Heart left ventricle (tissue), 16 donors: Measurements from ENCODE around the gene PNPLA2. TPM values are rescaled to one million over a fixed set of nuclear protein-coding genes. Genes with fewer than 3 reads are reported as not detected.

Experiments
- ATAC-seq, 4 donors: fragments of 200-7000 bp; cut with Tn5 transposase; one replicate each; pipeline ENCODE4 v1.9.1; 2020 to 2022; ENCODE audit warnings: moderate library complexity in 4 of 4, mild to moderate bottlenecking in 3 of 4, moderate number of reproducible peaks in 1 of 4
- DNase-seq, 5 donors: peaks; one replicate each; pipeline ENCODE4 v3.0.0-alpha.2; 2020
- H3K27ac ChIP-seq, 12 donors: fragments of 200-600 bp; sonication (generic) in 4 of 12; one replicate each; pipeline versions ENCODE4 v1.5.0 to v1.8.0; 2016 to 2022; ENCODE audit warnings: mild to moderate bottlenecking in 2 of 12
- H3K27me3 ChIP-seq, 9 donors: fragments of 200-600 bp; sonication (generic) in 2 of 9; one replicate each; pipeline versions ENCODE4 v1.5.1 to v1.8.0; 2016 to 2022; ENCODE audit warnings: mild to moderate bottlenecking in 3 of 9
- H3K36me3 ChIP-seq, 9 donors: fragments of 200-600 bp; sonication (generic) in 2 of 9; one replicate each; pipeline versions ENCODE4 v1.5.0 to v1.8.0; 2018 to 2022; ENCODE audit warnings: mild to moderate bottlenecking in 2 of 9
- H3K4me1 ChIP-seq, 12 donors: fragments of 200-600 bp; sonication (generic) in 4 of 12; one replicate each; pipeline versions ENCODE4 v1.5.0 to v1.8.0; 2016 to 2022; ENCODE audit warnings: mild to moderate bottlenecking in 3 of 12
- H3K4me3 ChIP-seq, 12 donors: fragments of 200-600 bp; sonication (generic) in 4 of 12; one replicate each; pipeline versions ENCODE4 v1.5.0 to v1.8.0; 2017 to 2022; ENCODE audit warnings: mild to moderate bottlenecking in 9 of 12, moderate library complexity in 4 of 12
- H3K9me3 ChIP-seq, 12 donors: fragments of 200-600 bp; sonication (generic) in 4 of 12; one replicate each; pipeline versions ENCODE4 v1.5.0 to v1.8.0; 2016 to 2022; ENCODE audit warnings: mild to moderate bottlenecking in 1 of 12
- POLR2A ChIP-seq, 2 donors: fragments of 450-650 bp; IDR thresholded peaks; one replicate each; pipeline ENCODE4 v1.6.1; 2017; ENCODE audit warnings: antibody characterized with exemption in 2 of 2, mild to moderate bottlenecking in 2 of 2, moderate library complexity in 2 of 2
- WGBS, 4 donors: extraction: QIAGEN DNeasy Blood & Tissue Kit in 2 of 4; methylation state at CpG; one replicate each; pipeline versions ENCODE4 v1.1.5 to v1.1.7; 2013 to 2018; 5-methylcytosine and 5-hydroxymethylcytosine counted together
- intact Hi-C, 10 donors: fragments of 100-400 bp; cut with DNase I; formaldehyde crosslinking; loops; one replicate each; pipeline versions ENCODE4 v1.11.1 to v1.14.2; 2022
- polyA plus RNA-seq, 2 donors: library from polyadenylated mRNA; stranded (reverse); fragments of 200-250 nt; gene quantifications; one replicate each; pipeline ENCODE4 v1.2.3, GENCODE V29; 2013
- total RNA-seq, 9 donors: library from RNA; depleted of rRNA in 2 of 9; stranded (reverse); fragments of >200 nt in 2 of 9; fragmentation: NEBNext Ultra II Directional in 3 of 9; extraction: Animal tissue kit (Norgen Biotek cat#: 25700) in 3 of 9; gene quantifications; one replicate each; pipeline versions ENCODE4 v1.1.0 to v1.2.4, GENCODE V29; 2016 to 2023
- TF ChIP-seq, protein P1 (sequence below), 12 donors: fragments of 200-600 bp; sonication (generic) in 4 of 12; IDR thresholded peaks; one replicate each; pipeline versions ENCODE4 v1.5.0 to v1.8.0; 2018 to 2022; ENCODE audit warnings: antibody characterized with exemption in 12 of 12, mild to moderate bottlenecking in 5 of 12
- donor health status: ischemic (EF 13 %, LVEDD 7.1; RV severe dilation, severe dysfunction).
- donor health status: healthy with polysubstance abuse.
- donor health status: DM: no; HTN: yes; CAD: no.
- donor health status: DM: no; HTN: no; CAD: no.
- donor health status: ischemic (EF 25% LVEDD 6.9; RV normal size, moderate dysfunction).
- donor health status: ischemic (EF 25% LVEDD 5.7; RV mildly dilated, moderate dysfunction).
- donor health status: healthy.
- donor health status: DM: yes; HTN: yes; CAD: no.
- donor health status: ischemic (EF 35%, LVEDD 5.7; RV mildly dilated, moderate dysfunction).
- donor health status: nonischemic (EF 11% LVEDD 7.7; RV severe dilation, severe dysfunction).
- donor health status: DM: yes; HTN: yes; CAD: no.
- donor health status: PGD.
- donor health status: ischemic (EF 29% LVEDD 5.4; RV normal size, mild dysfunction).
- donor health status: nonischemic (EF 23%, LVEDD 6.1; RV moderate dilation, normal function).

Gene PNPLA2
- total and polyA plus RNA-seq, 11 donors, result 112 to 348 (median 215) TPM

DNA sequence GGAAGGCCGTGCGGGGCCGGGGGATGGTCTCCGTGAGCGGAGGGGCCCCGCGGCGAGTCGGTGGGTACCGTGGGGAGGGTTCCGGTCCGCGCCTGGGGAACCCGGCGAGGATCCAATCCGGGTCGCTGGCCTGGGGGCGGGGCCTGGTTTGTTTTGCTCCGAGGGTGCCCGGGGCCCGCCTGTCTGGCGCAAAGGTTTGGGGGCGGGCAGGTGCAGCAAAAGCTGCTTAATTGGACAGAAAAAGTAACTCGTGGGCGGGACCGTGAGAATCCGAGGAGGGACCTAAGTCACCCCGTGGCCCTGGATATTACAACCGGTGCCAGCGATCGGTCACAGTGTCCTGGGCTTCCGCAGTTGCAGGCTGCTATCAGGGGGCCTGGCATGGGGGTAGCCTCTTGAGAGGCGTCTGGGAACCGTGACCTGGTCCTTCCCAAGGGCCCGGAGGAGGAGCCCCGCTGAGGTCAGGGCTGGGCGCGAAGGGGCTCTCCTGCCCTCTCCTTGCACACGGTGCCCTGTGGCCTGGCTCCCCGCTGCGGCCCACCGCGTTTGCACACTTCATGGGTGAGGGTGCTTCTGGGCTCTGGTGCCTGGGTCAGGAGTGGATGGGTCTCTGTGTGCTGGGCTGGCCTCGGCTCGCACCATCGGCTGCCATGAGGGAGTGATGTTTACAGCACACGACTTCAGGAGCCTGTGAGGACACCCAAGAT is 1.4 kb downstream of the PNPLA2 start:
- DNase-seq, result peak; percentile 90 to 94 (median 93)
- Histone ChIP-seq H3K36me3 (peaks cover 0 to 36% (median 27%) of the 10 kb centered on the region in 9 donors), H3K27ac (peak overlapping the region; percentile 91 to 100 (median 96)), H3K9me3 (no peaks in the 10 kb centered on the region), H3K4me3 (peak overlapping the region; percentile 74 to 99 (median 88)), H3K4me1 (peaks cover 10 to 40% (median 27%) of the 10 kb centered on the region in 12 donors), H3K27me3 (no peaks in the 10 kb centered on the region)
- ATAC-seq, result peak; percentile 48 to 69 (median 60)
- 0 to 3% (median 2%) methylated on average over 16 to 47 of the region's 47 CpGs for WGBS, 4 donors
- intact Hi-C loops, result loop anchor here in 1 of 10 donors (1.0 kb wide), 1 partner anchor 11 kb away; the partner anchor contains the start of gene RPLP2
- peak in 1 of 2 donors; percentile 64 for TF ChIP-seq POLR2A (IDR thresholded peaks at IDR 0.05)
- TF ChIP-seq, protein P1, sequence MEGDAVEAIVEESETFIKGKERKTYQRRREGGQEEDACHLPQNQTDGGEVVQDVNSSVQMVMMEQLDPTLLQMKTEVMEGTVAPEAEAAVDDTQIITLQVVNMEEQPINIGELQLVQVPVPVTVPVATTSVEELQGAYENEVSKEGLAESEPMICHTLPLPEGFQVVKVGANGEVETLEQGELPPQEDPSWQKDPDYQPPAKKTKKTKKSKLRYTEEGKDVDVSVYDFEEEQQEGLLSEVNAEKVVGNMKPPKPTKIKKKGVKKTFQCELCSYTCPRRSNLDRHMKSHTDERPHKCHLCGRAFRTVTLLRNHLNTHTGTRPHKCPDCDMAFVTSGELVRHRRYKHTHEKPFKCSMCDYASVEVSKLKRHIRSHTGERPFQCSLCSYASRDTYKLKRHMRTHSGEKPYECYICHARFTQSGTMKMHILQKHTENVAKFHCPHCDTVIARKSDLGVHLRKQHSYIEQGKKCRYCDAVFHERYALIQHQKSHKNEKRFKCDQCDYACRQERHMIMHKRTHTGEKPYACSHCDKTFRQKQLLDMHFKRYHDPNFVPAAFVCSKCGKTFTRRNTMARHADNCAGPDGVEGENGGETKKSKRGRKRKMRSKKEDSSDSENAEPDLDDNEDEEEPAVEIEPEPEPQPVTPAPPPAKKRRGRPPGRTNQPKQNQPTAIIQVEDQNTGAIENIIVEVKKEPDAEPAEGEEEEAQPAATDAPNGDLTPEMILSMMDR (IDR thresholded peaks at IDR 0.05), result no peak

DNA sequence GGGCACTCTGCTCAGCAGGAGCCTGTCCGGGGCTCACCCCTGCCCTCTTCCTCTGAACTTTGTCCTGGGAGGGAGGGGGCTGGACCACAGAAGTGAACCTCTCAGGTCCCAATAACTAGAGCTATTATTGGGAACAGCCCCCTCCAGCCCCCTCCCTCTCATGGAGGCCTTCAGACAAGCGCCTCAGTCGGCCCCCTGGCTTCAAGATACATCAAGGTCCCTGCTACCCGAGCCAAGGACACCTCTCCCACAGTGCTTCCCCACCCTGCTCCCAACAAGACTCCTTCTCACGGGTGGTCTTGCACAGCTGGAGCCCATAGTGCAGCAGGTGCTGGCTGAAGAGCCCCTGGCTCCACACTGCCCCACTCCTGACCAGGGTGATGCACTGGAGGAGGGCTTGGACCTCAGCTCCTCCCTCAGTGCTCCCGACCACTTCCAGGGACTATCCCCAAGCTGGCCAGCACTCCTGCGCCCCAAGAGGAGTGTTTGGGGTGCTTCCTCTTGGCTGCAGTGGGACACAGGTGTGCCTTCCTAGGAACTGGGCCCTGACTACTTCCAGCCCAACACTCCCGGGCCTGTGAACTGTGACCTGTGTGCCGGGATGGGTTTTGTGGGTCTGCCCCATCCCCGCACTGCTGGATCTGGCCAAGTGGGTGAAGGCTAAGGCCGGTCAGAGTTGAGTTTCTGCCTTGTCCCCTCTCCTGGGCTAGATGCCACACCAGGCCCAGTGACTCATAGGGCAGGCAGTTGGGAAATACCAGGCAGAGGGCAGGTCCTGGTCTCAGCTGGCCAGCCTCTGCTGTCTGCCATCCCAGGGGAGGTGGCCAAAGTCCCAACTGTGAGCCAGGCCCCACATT is 2.2 kb downstream of the PNPLA2 start:
- ATAC-seq, result peak; percentile 62 to 81 (median 72)
- WGBS, 4 donors, result 37 to 50% (median 45%) methylated on average over 5 to 11 of the region's 11 CpGs

DNA sequence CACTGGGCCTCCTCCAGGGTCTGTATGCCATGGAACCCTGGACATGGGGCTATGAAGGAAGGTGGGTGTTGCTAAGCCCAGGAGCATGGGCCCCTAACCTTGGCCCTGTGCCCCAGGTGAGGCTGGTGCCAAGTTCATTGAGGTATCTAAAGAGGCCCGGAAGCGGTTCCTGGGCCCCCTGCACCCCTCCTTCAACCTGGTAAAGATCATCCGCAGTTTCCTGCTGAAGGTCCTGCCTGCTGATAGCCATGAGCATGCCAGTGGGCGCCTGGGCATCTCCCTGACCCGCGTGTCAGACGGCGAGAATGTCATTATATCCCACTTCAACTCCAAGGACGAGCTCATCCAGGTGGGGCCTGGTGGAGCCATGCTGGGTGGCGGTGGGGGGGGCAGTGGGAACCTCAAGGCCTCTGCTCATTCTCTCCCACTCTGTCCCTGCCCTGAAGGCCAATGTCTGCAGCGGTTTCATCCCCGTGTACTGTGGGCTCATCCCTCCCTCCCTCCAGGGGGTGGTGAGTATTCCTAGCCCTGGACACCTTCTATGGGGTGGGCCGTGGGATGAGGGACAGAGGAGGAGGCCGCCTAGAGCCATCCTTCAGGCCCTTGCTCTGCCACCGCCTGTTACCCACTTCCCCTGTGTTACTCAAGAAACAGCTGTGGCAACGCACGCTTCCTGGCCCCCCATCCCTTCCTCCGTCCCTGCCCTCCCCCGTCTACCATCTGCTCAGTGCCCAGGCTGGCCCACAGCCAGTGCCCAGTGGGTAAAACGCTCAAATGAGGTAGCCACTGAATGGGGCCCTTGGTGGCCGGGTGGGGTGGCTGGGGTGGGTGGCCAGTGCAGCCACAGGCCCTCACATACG is 3.0 kb downstream of the PNPLA2 start:
- H3K36me3 ChIP-seq, result peaks cover 0 to 43% (median 30%) of the 10 kb centered on the region in 9 donors
- peaks cover 0 to 1% (median 0%) of the 10 kb centered on the region in 9 donors for H3K27me3 ChIP-seq
- WGBS, 4 donors, result 63 to 68% (median 68%) methylated on average over 18 to 22 of the region's 22 CpGs
- ATAC-seq (peak in 1 of 4 donors; percentile 0), DNase-seq (peak in 2 of 5 donors; percentile 74 to 78)
- H3K4me1 ChIP-seq, result peaks cover 10 to 53% (median 36%) of the 10 kb centered on the region in 12 donors
- TF ChIP-seq POLR2A (IDR thresholded peaks at IDR 0.05), result no peak
- TF ChIP-seq, protein P1 (IDR thresholded peaks at IDR 0.05), result no peak
- intact Hi-C loops, result no loop called here
- H3K27ac ChIP-seq, result peak overlapping the region in 11 of 12 donors; percentile 91 to 100 (median 97)
- no peaks in the 10 kb centered on the region for H3K9me3 ChIP-seq
- peak overlapping the region in 8 of 12 donors; percentile 74 to 99 (median 94) for H3K4me3 ChIP-seq

More for the DNA sequence above, 2.2 kb downstream of the PNPLA2 start:
- H3K27me3 ChIP-seq, result no peaks in the 10 kb centered on the region
- H3K4me1 ChIP-seq, result peaks cover 10 to 45% (median 28%) of the 10 kb centered on the region in 12 donors
- H3K36me3 ChIP-seq, result peaks cover 0 to 43% (median 30%) of the 10 kb centered on the region in 9 donors
- no peak for TF ChIP-seq POLR2A (IDR thresholded peaks at IDR 0.05)
- TF ChIP-seq, protein P1 (IDR thresholded peaks at IDR 0.05), result no peak
- DNase-seq, result peak; percentile 83 to 91 (median 87)
- intact Hi-C loops, result no loop called here
- no peaks in the 10 kb centered on the region for H3K9me3 ChIP-seq
- H3K4me3 ChIP-seq, result peak overlapping the region; percentile 74 to 99 (median 88)
- peak overlapping the region; percentile 91 to 100 (median 96) for H3K27ac ChIP-seq
